Measurements from ENCODE around the gene ABCF2. TPM values are rescaled to one million over a fixed set of nuclear protein-coding genes. Genes with fewer than 3 reads are reported as not detected.

ABCF2 gene
- total RNA-seq = 38.1 TPM
- long read RNA-seq, transcript ABCF2-201 (15 exons, 3,546 nt) = major isoform, 142 of 150 reads
- long read RNA-seq, partial matches to known transcripts = 3 of 150 reads
- long read RNA-seq, other reads (novel, unspliced or antisense) = 5 of 150 reads

DNA sequence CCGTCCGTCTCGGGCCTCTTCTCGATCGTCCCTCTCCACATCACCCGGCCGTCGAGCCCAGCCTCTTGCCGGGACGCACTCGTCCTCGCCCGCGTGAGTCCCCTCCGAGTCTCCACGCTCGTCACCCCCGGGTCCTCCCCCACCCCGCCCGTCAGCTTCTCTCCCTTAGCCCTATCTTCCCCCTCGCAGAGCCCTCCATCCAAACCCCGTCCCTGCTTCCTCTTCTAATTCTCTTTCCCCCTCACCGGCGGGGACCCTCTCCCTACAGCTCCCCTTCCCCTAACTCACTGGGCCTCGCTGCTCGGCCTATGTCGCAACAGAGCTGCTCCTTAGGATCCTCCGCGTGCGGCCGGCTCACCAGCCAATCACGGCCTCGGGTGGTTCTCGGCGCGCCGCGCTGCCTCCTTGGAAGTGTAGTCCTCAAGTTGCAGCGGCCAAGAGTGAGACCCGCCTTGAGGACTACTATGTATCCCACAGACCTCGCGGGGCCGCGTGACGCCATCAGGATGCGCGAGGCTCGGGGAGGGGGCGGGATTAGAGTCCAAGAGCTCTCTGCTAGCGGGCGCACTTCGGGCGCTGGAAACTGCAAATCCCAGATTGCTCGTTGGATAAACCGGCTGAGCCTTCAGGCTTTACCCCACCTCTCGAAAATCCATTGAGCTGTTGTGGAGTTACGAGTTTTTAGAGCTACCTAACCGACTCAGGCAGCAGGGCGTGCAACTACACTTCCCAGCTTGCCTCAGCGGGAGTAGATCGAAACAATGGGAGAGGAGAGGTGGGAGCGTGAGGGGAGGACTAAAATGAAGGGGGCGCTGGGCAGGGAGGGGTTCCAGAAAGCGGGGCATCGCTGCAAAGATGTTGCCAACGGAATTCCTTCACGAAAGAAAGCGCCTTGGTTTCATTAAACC is at the start of gene ABCF2:
ABCF2 (minus strand) TSS at position 331 of the 908 bp plus-strand sequence. CDS start 747 bp downstream, outside the sequence.
- DNase-seq (ENCODE audit: low spot score) = peak; percentile 99

DNA sequence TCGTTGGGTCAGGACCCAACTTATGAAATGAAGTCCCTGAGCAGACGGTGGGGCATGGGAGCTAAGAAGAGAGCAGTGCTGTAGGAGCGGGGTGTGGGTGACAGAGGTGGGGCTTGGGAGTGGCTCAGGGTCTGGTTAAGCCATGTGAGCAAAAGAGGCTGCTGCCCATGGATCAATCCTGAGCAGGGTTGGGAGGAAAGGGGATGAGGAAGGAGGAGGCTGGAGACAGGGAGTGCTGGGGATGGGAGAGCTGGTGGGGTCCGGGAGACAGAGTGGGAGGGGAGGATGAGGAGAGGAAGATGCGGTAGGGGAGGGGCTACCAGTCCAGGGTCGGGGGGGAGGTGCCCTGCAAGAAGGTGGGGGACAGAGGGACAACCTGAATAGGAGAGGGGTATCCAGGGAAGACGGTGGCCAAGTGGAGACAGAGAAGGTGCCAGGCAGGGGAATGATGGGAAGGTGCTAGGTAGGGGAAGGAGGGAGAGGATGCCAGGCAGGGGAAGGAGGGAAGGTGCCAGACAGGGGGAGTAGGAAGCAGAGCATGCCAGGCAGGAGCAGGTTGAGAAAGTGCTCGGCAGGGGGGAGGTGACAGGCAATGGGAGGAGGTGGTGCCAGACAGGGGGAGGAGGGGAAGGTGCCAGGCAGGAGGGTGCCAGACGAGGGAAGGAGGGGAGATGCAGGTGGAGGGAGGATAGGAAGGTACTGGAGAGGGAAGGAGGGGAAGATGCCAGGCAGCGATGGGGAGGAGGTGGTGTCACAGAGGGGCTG is 49.0 kb upstream of the ABCF2 start:
- DNase-seq (ENCODE audit: low spot score) = no peak

DNA sequence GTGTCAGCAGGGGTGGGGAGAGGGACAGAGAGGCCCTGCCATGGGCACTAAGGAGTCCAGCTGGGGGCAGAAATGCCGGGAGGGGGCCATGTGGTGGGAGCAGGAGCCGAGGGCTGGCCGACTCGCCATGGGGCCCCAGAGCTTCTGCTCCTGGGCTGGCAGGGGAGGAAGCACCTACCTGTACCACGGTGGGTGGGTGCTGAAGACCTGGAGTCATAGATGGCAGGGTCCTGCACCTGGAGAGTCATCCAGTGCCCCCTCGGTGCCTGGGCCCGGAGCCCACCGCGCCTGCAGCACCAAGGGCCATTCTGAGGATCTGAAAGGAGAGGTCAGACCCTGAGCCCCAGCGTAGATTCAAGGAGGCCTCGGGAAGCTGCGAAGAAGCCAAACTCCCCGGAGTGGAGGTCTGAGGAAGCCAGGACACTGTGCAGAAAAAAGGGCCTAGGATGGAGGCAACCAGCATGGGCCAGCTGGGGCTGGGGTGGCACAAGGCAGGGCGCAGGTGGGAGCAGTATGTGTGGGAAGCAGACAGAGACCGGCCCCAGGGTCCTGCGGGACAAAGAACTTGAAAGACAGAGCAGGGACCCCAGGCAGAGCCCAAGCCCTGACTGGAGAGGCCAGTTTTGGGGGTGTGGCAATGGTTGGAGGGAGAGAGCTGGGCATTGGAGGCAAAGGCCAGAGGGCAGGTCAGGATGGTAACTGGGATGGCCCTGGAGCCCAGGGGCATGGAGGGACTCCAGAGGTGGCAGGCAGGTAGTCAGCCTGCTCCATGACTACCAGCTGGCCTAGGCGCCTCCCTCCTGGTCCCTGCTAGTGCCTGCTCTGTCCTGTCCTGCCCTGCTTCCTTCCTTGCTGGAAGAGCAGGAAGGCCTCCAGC is 48.2 kb upstream of the ABCF2 start:
- no peak for DNase-seq (ENCODE audit: low spot score)

DNA sequence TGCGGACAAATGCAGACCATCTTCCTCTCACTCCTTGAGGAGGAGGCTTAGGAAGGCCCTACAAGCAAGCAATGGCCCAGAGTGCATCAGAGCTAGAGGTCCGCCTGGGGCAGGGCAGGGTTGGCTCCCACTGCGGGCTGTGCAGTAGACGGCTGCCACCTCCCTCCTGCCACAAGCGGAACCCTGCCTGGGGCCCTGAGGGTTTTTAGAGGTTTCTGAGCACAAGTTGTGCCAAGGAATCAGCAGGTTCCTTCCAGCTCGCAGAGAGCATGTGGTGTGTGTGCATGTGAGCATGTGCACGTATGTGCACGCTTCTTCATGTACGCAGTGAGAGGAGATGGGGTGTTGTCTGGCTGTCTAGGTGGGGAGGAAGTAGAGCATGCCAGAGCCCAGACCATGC is 47.4 kb upstream of the ABCF2 start:
- DNase-seq (ENCODE audit: low spot score) = no peak

DNA sequence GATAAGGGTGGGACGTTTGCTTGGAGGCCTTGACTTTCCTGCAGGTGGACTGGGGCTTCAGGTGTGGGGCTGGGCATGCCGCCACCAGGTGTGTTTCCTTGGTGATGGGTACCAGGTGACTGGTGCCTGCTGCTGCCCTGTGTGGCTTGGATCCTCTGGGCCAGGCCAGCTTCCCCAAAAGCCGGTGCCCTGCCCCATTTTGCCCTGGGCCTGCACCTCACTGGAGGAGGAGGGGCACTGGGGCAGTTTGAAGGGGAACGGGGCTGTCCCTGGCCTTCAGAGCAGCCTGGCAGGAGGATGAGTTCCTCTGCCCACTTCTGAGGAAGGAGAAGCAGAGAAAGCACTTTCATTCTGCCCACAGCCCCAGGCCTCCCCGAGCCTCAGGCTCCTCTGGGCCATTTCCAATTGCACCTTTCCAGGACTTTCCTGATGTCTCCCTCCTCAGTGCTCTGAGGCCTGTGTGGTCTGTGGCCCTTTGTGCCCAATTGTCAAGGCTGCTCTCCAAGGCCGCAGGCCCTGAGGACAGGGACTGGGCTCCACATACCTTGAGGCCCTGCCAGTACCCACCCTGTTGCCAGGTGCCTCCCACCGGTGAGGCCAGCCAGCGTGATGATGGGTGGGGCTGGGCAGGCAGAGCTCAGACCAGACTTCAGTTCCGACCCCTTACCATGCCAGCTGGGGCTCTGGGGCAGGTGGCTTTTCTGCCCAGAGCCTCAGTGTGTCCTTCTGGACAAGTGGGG is 46.8 kb upstream of the ABCF2 start:
- no peak for DNase-seq (ENCODE audit: low spot score)

DNA sequence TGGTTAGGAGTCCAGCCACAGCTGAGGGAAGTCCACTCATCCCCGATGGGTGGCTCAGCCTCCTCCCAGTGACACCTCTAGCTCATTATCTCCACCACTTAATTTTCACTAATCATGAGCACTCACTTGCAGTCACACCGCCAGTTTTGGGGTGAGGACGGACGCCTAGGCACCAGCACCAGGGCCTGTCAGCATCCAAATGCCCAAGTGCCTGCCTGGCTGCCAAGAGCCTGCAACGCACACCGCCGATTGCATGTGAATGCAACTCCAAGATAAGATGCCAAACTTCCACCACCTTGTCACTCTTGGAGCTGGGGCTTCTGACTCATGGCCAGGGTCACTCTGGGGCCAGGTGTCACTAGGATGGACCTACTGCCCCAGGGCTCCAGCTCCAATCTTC is 45.9 kb upstream of the ABCF2 start:
- no peak for DNase-seq (ENCODE audit: low spot score)

DNA sequence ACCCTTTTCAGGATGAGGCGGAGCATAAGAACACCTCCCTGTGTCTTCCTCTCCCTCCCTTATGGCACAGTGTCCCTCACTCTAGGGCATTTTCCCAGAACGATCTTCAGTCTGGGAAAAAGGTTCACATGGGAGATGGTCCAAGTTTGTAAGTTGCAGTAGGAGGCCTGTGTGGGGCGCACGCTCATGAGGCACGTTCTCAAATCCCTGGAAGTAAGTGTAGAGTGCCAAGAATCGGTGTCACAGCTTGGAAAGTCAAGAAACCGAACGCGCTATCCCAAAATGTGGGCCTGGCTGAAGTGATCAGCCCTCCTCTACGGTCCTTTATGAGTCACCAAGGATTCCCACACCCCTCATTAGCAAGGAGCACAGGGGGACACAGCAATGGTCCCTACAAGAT is 45.4 kb upstream of the ABCF2 start:
- DNase-seq (ENCODE audit: low spot score) = no peak

DNA sequence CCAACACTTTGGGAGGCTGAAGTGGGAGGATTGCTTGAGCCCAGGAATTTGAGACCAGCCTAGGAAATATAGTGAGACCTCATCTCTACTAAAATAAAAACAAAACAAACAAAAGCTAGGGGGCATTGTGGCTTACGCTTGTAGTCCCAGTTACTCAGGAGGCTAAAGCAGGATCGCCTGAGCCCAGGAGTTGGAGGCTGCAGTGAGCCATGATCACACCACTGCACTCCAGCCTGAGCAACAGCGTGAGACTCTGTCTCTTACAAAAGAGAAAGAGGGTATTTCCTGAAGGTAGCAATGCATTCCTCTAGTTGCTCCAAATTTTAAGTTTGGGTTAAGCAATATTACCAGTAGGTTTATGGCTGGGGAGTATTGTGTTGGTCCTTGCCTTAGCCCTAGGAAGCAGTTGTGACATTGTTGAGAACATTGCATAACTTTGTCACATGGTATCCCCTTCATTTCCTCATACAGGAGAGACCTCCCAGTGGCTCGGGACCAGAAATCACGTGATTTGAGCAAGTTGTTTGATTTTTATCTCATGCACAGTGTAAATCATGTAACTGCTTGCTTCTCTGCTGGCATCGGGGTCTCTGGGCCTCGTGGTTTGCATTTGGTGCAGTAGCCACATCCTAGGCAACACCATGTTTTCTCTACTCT is 44.8 kb upstream of the ABCF2 start:
- no peak for DNase-seq (ENCODE audit: low spot score)

DNA sequence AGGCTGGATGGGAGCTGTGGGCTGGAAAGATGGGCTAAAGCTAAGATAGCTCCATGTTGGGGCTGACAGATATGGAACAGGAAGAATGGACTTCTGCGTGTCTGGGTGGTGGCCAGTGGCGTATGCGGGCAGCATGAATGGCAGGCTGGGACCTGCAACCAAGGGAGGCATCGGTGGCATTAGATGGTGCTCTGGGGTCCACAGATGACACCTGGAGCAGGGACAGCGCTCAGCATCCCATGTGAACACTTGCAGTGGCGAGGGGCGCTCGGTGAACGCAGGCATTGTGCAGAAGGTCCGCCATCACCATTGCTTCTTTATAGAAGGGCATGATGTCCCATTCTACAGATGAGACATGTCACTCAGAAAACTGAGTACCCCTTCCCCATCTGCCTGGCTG is 42.5 kb upstream of the ABCF2 start:
- no peak for DNase-seq (ENCODE audit: low spot score)

DNA sequence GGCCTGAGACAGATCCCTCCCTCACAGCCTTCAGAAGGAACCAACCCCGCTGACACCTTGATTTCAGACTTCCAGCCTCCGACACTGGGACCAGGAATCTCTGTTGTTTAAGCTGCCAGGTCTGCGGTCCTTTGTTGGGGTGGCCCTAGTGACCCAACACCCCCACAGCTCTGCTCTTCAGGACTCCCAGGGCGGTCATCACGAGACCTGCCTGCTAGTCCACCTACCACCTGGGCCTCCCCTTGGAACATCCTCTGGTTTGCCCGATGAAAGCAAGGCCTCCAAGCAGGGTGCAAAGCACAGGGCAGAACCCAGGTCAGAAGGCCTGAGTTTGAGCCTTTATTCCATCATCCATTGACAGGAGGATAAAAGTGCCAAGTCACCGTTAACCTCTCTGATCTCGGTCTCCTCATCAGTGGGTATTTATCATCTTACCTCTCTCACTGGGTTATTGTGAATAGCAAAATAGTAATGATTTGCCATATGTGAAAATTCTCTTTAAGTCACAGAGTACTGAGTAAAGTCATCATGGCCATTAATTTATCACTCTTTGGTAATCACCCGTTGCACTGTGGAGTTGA is 38.4 kb upstream of the ABCF2 start:
- DNase-seq (ENCODE audit: low spot score) = no peak

DNA sequence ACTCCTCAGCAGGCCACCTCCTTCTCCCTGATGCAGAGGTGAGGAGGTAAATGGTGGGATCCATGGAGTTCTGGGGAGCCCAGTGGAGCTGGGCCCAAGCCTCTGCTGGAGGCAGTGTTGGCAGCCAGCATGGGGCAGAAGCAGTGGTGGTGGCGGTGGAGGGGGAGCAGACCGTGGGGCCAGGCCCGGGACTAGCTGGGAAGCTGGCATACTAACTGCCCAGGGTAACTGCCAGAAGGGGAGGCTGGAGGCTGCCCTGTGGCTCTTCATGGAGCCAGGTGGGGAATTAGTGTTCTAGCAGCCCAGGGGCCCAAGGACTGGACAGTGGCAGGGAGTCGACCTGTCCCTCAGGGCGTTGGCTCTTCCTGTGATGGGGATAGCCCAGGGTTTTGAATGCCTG is 37.6 kb upstream of the ABCF2 start:
- DNase-seq (ENCODE audit: low spot score) = no peak

DNA sequence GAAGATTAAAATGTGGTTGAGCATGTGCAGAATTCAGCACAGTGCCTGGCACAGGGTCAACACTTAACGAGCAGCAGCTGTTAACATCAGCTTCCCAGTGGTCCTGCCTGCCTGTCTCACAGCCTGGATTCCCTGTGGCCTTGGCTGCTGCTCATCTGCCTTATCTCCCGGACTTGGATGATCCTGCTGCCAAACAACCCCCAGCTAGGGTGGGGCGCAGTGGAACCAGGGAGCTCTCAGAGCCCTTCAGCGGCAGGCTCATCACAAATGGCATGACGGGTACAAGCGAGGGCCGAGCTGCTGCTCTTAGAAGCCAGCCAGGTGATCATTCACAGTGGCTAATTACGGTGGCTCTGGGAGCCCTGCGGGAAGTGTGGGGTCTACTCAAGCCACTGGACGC is 34.5 kb upstream of the ABCF2 start:
- DNase-seq (ENCODE audit: low spot score) = no peak

DNA sequence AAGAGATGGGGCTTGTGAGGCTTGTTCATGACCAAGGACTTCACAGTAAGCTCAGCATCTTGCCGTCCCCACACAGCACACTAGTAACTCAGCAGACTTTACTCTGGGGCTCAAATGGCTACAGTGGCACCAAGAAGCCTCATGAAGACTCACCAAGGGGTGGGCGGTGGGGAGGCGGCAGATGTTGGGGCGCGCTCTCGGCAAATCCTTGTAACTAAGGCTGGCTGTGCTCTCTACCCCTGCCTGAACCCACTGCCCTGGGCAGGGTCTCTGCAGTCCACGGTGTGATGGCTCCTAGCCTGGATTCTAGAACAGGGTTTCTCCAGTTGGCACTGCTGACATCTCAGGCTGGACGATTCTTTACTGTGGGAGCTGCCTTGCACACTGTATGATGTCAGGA is 33.9 kb upstream of the ABCF2 start:
- no peak for DNase-seq (ENCODE audit: low spot score)

DNA sequence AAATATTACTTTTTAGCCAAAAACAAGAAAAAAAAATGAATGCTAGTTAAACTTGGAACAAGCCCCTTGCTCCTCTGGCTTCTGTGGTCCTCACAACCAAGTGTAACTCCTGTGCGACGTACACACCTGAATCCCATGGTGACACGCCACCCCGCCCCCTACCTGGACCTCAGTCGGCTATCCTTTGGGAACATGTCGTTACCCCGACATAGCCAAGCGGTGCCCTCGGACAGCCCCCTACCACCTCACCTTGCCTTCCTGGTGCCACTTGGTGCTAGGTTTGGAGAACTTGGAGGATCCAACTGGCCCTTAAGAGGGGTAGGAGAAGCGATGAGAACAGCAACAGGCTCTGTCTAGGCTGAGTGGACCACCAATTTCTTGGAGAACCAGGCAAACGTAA is 33.5 kb upstream of the ABCF2 start:
- DNase-seq (ENCODE audit: low spot score) = no peak

DNA sequence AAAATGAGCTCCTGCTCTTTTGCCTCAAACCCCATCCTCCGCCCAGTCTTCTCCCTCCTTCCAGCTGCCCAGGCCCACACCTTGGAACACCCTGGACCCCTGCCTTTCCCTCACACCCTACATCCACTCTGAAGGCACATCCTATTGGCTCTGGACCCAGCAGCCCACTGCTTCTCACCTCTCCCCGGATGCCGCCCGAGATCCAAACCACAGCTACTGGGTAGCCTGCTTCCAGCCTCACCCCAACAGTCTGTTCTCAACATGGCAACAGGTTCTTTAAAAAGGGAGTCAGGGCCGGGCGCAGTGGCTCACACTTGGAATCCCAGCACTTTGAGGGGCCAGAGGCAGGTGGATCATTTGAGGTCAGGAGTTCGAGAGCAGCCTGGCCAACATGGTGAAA is 31.0 kb upstream of the ABCF2 start:
- DNase-seq (ENCODE audit: low spot score) = no peak

DNA sequence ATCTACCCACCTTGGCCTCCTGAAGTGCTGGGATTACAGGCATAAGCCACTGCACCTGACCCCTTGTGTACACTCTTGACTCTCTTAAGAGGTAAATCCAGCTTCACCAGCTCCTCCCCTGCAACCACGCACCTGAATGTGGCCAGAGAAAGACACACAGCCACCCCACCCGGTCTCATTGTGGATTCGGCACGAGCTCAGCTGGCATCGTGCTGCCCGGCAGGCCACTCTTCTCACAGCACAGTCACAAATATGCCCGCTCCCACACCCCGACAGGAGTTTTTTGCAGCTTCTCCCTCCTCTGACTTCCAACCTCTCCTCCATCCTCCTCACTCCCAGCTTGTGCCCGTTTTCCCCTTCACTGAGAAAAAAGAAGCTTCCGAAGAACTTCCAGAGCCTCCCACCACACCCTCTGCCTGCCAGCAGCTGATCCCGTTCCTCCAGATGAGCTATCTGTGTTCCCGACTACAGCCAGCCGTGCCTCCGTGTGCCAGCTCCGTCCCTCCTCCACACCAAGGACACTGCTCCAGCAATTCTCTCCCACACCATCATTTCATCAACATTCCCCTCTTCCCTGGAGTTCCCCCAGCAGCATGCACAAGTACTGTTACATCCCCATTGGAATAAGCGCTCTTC is 29.5 kb upstream of the ABCF2 start:
- DNase-seq (ENCODE audit: low spot score) = no peak

DNA sequence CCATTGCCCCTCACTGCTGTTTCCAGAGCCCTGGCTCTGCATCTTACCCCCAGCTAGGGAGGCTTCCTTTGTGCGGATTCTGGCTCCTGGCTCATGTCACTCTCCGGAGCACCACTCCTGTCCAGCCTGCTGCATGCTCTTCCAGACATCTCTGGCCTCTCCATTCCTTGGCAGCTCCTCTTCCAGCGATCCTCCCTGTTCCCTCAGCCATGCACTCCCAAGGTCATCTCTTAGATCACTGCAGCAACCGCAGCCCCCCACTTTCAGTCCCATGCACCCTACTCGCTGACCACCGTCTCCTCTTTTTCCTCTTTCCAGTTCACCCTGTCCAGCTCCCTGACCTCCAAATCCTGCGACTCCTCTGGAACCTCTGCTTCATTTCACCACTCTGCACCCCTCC is 28.4 kb upstream of the ABCF2 start:
- no peak for DNase-seq (ENCODE audit: low spot score)

DNA sequence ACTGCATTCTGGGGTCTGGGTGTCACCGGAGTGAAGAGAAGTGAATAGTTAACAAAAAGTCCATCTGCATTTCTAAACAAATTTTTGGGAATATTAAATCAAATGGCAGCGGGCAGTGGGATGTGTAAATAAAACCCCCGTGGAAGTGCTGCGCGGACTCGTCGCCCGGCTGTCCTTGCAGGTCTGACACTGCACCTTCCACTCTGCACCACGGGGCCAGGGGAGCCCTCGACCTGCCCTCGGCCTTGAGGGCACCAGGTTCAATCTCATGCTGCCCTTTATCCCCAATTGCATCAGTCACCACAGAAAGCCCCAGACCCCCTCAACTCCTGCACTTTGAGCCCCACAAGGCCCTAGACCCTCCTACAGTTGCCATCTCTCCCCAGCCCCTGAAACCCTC is 27.8 kb upstream of the ABCF2 start:
- no peak for DNase-seq (ENCODE audit: low spot score)

DNA sequence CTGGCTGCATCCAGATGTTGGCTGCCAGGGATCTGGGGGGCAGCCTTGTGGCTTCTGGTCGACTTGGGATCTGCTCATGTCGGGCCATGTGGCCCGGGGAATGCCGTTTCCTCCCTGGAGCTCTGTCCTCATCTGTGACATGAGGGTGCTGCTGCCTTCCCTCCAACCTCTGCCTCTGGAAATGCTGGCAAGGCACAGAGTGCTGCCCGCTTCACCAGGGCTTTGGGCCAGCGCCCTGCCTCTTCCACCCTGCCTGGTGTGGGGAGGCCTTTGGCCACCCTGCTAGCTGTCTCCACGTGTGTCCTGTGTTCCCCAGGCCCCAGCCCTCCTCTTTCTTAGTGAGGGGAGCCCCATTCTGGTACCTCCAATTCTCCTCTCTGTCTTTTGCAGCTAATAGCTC is 27.3 kb upstream of the ABCF2 start:
- no peak for DNase-seq (ENCODE audit: low spot score)

All from mesenteric fat pad (tissue), 1 donor.